CD14-positive monocyte (primary cell): ENCODE measurements around the gene TMEM109. TPM values are rescaled to one million over a fixed set of nuclear protein-coding genes. Genes with fewer than 3 reads are reported as not detected.

ENCODE experiments used
- DNase-seq, 3 donors: peaks; one replicate each; pipeline ENCODE4 v3.0.0-alpha.2; 2011 to 2022
- H2AFZ ChIP-seq: 2 replicates; pipeline ENCODE4 v1.6.0; 2012; ENCODE audit warnings: mild to moderate bottlenecking, low read depth, low read length, inconsistent platforms; ENCODE audit not compliant: insufficient read depth, poor library complexity, severe bottlenecking
- H3K27ac ChIP-seq, 2 donors: 1 replicate in 1 of 2; 2 replicates in 1 of 2; pipeline ENCODE4 v1.5.1; 2012 to 2013; ENCODE audit warnings: low read length in 2 of 2, control low read depth in 1 of 2, inconsistent platforms in 1 of 2, low read depth in 1 of 2, mild to moderate bottlenecking in 1 of 2
- H3K27me3 ChIP-seq, 2 donors: one replicate each; pipeline versions ENCODE4 v1.6.0 to v1.6.1; 2011 to 2013; ENCODE audit warnings: low read length in 2 of 2; ENCODE audit not compliant: control insufficient read depth in 2 of 2, insufficient read depth in 2 of 2
- H3K36me3 ChIP-seq, 2 donors: replicated peaks in 1 of 2; 1 replicate in 1 of 2; 2 replicates in 1 of 2; pipeline versions ENCODE4 v1.5.1 to v1.6.1; 2012 to 2013; ENCODE audit warnings: low read length in 2 of 2, control low read depth in 1 of 2, inconsistent platforms in 1 of 2, mild to moderate bottlenecking in 1 of 2; ENCODE audit not compliant: insufficient read depth in 2 of 2, control insufficient read depth in 1 of 2
- H3K4me1 ChIP-seq, 2 donors: 1 replicate in 1 of 2; 2 replicates in 1 of 2; pipeline versions ENCODE4 v1.5.1 to v1.6.1; 2012 to 2013; ENCODE audit warnings: low read length in 2 of 2, control low read depth in 1 of 2, inconsistent platforms in 1 of 2, mild to moderate bottlenecking in 1 of 2, moderate library complexity in 1 of 2; ENCODE audit not compliant: insufficient read depth in 2 of 2, control insufficient read depth in 1 of 2
- H3K4me2 ChIP-seq: replicated peaks from 2 replicates; pipeline ENCODE3; 2012; ENCODE audit warnings: low read length, moderate library complexity, mild to moderate bottlenecking; ENCODE audit not compliant: poor library complexity, severe bottlenecking; ENCODE audit errors: extremely low read depth
- H3K4me3 ChIP-seq, 3 experiments: fragments of 200-600 bp in 1 of 3; sonication (generic) in 1 of 3; replicated peaks in 1 of 3; 1 replicate in 2 of 3; 2 replicates in 1 of 3; pipeline ENCODE4 v1.5.1; 2011 to 2013; ENCODE audit warnings: low read length in 3 of 3, mild to moderate bottlenecking in 3 of 3, control low read depth in 2 of 3, low read depth in 2 of 3, inconsistent platforms in 1 of 3, moderate library complexity in 1 of 3
- H3K79me2 ChIP-seq: 2 replicates; pipeline ENCODE4 v1.6.0; 2012; ENCODE audit warnings: mild to moderate bottlenecking, control low read depth, inconsistent platforms, low read length, moderate library complexity; ENCODE audit not compliant: insufficient read depth
- H3K9ac ChIP-seq: 2 replicates; pipeline ENCODE4 v1.6.0; 2017; ENCODE audit warnings: low read length, mild to moderate bottlenecking; ENCODE audit not compliant: insufficient read depth, poor library complexity, severe bottlenecking
- H3K9me3 ChIP-seq, 2 donors: replicated peaks in 1 of 2; 1 replicate in 1 of 2; 2 replicates in 1 of 2; pipeline versions ENCODE4 v1.5.1 to v1.6.1; 2012 to 2013; ENCODE audit warnings: low read length in 2 of 2, control low read depth in 1 of 2; ENCODE audit not compliant: control insufficient read depth in 1 of 2, insufficient read depth in 1 of 2
- H4K20me1 ChIP-seq: 2 replicates; pipeline ENCODE4 v1.6.0; 2012; ENCODE audit warnings: mild to moderate bottlenecking, low read length, control low read depth, moderate library complexity; ENCODE audit not compliant: insufficient read depth
- H3K27ac Mint-ChIP-seq, 7 donors: one replicate each; pipeline ENCODE4 v1.8.0; 2020; ENCODE audit warnings: mild to moderate bottlenecking in 7 of 7, mixed read lengths in 7 of 7, moderate library complexity in 6 of 7, inconsistent platforms in 2 of 7
- H3K27me3 Mint-ChIP-seq, 3 donors: one replicate each; pipeline ENCODE4 v1.8.0; 2021 to 2022; ENCODE audit warnings: low read depth in 3 of 3, mild to moderate bottlenecking in 3 of 3, mixed read lengths in 3 of 3, moderate library complexity in 3 of 3, inconsistent platforms in 1 of 3
- H3K36me3 Mint-ChIP-seq, 2 donors: one replicate each; pipeline ENCODE4 v1.8.0; 2020; ENCODE audit warnings: mixed read lengths in 2 of 2, inconsistent platforms in 1 of 2, mild to moderate bottlenecking in 1 of 2
- H3K4me1 Mint-ChIP-seq: one replicate; pipeline ENCODE4 v1.8.0; 2020; ENCODE audit warnings: mild to moderate bottlenecking, mixed read lengths
- H3K4me3 Mint-ChIP-seq, 2 donors: one replicate each; pipeline ENCODE4 v1.8.0; 2020; ENCODE audit warnings: mild to moderate bottlenecking in 2 of 2, mixed read lengths in 2 of 2, moderate library complexity in 1 of 2
- H3K9me3 Mint-ChIP-seq, 7 donors: one replicate each; pipeline ENCODE4 v1.8.0; 2020 to 2022; ENCODE audit warnings: mixed read lengths in 7 of 7, mild to moderate bottlenecking in 6 of 7, moderate library complexity in 6 of 7, inconsistent platforms in 2 of 7
- CTCF ChIP-seq: fragments of 200-600 bp; IDR thresholded peaks from one replicate; pipeline ENCODE4 v1.8.0; 2022; ENCODE audit warnings: antibody characterized with exemption, mild to moderate bottlenecking
- WGBS: methylation state at CpG from one replicate; pipeline ENCODE4 v1.1.5; 2013; ENCODE audit warnings: missing lambda C conversion rate; ENCODE audit not compliant: insufficient coverage; 5-methylcytosine and 5-hydroxymethylcytosine counted together
- intact Hi-C, 2 donors: fragments of 100-400 bp; cut with micrococcal nuclease; formaldehyde crosslinking; loops; one replicate each; pipeline versions ENCODE4 v1.15.0 to v1.15.1; 2023
- polyA plus RNA-seq, 3 donors: library from polyadenylated mRNA; depleted of rRNA in 1 of 3; unstranded in 2 of 3; stranded (reverse) in 1 of 3; fragments of 300-500 nt in 2 of 3; fragments of >200 nt in 1 of 3; fragmentation: Illumina TruSeq in 2 of 3; gene quantifications; 1 replicate in 2 of 3; 2 replicates in 1 of 3; pipeline ENCODE4 v1.2.3, GENCODE V29; 2012 to 2021

The TMEM109 gene
- polyA plus RNA-seq, 3 donors = 22.7 to 112 (median 110) TPM

GRCh38 chr11:60891103-60891741 is 22.7 kb upstream of the TMEM109 start:
- Histone ChIP-seq H3K79me2 (no peaks in the 10 kb centered on the region), H3K4me2 (no peak overlapping the region), H3K36me3 (peaks cover 30 to 64% of the 10 kb centered on the region in 2 donors), H3K27ac (no peak overlapping the region), H3K4me1 (peaks cover 11 to 12% of the 10 kb centered on the region in 2 donors), H2AFZ (no peak overlapping the region), H3K9me3 (no peaks in the 10 kb centered on the region), H3K9ac (no peak overlapping the region), H4K20me1 (no peaks in the 10 kb centered on the region), H3K4me3 (no peak overlapping the region), H3K27me3 (no peaks in the 10 kb centered on the region)
- no peak overlapping the region for H3K4me3 Mint-ChIP-seq
- DNase-seq = no peak
- peaks cover 0 to 2% (median 0%) of the 10 kb centered on the region in 7 donors for H3K9me3 Mint-ChIP-seq
- peak overlapping the region in 4 of 7 donors; percentile 12 to 60 (median 46) for H3K27ac Mint-ChIP-seq
- TF ChIP-seq CTCF = no peak
- peaks cover 23% of the 10 kb centered on the region for H3K4me1 Mint-ChIP-seq
- peaks cover 58 to 66% of the 10 kb centered on the region in 2 donors for H3K36me3 Mint-ChIP-seq
- 42% methylated on average over 2 of the region's 7 CpGs for WGBS
- intact Hi-C loops = loop anchor here in 1 of 2 donors (5.0 kb wide), 1 partner anchor 59 kb away; no protein-coding TSS in a partner anchor
- no peaks in the 10 kb centered on the region for H3K27me3 Mint-ChIP-seq

GRCh38 chr11:60895687-60896086 is 18.3 kb upstream of the TMEM109 start:
- Histone ChIP-seq H3K36me3 (peaks cover 67 to 94% of the 10 kb centered on the region in 2 donors), H3K79me2 (no peaks in the 10 kb centered on the region), H3K27me3 (no peaks in the 10 kb centered on the region), H3K27ac (no peak overlapping the region), H3K4me1 (peaks cover 2 to 6% of the 10 kb centered on the region in 2 donors), H3K4me2 (no peak overlapping the region), H3K9ac (no peak overlapping the region), H4K20me1 (no peaks in the 10 kb centered on the region), H3K4me3 (no peak overlapping the region), H3K9me3 (no peaks in the 10 kb centered on the region), H2AFZ (no peak overlapping the region)
- no peak for DNase-seq
- Mint-ChIP-seq H3K9me3 (peaks cover 0 to 2% (median 0%) of the 10 kb centered on the region in 7 donors), H3K27me3 (no peaks in the 10 kb centered on the region), H3K4me3 (no peak overlapping the region), H3K36me3 (peaks cover 85 to 87% of the 10 kb centered on the region in 2 donors), H3K4me1 (peaks cover 16% of the 10 kb centered on the region), H3K27ac (peak overlapping the region in 2 of 7 donors; percentile 23 to 42)
- no peak for TF ChIP-seq CTCF
- WGBS = no CpG with 5 or more reads among the region's 5 CpGs
- intact Hi-C loops = no loop called here
